Left cardiac atrium (tissue), 4 donors: ENCODE data around the gene ASAP2. TPM values are rescaled to one million over a fixed set of nuclear protein-coding genes. Genes with fewer than 3 reads are reported as not detected.
A peak's percentile ranks its signal among the peaks of the same experiment; 100 is the strongest.

Experiments
- ATAC-seq, 2 donors: fragments of 200-7000 bp; cut with Tn5 transposase; one replicate each; pipeline ENCODE4 v1.9.1; 2020; ENCODE audit warnings: mild to moderate bottlenecking in 2 of 2, moderate library complexity in 2 of 2
- DNase-seq: peaks from one replicate; pipeline ENCODE4 v3.0.0-alpha.2; 2020
- intact Hi-C, 2 donors: fragments of 100-400 bp; cut with DNase I; formaldehyde crosslinking; loops; one replicate each; pipeline versions ENCODE4 v1.14.1 to v1.15.1; 2022 to 2023
- total RNA-seq, 2 donors: library from RNA; stranded (reverse); fragmentation: NEBNext Ultra II Directional; extraction: Animal tissue kit (Norgen Biotek cat#: 25700); gene quantifications; one replicate each; pipeline ENCODE4 v1.2.1, GENCODE V29; 2021
- donor health status: DM: no; HTN: yes; CAD: no.
- donor health status: DM: no; HTN: yes; CAD: no; lungs with severe emphysema.
- donor health status: DM: yes; HTN: yes; CAD: no.
- donor health status: Dilated cardiomyopathy.

Gene ASAP2
- total RNA-seq, 2 donors from 2014 or later = 13.4 to 18.2 TPM

DNA sequence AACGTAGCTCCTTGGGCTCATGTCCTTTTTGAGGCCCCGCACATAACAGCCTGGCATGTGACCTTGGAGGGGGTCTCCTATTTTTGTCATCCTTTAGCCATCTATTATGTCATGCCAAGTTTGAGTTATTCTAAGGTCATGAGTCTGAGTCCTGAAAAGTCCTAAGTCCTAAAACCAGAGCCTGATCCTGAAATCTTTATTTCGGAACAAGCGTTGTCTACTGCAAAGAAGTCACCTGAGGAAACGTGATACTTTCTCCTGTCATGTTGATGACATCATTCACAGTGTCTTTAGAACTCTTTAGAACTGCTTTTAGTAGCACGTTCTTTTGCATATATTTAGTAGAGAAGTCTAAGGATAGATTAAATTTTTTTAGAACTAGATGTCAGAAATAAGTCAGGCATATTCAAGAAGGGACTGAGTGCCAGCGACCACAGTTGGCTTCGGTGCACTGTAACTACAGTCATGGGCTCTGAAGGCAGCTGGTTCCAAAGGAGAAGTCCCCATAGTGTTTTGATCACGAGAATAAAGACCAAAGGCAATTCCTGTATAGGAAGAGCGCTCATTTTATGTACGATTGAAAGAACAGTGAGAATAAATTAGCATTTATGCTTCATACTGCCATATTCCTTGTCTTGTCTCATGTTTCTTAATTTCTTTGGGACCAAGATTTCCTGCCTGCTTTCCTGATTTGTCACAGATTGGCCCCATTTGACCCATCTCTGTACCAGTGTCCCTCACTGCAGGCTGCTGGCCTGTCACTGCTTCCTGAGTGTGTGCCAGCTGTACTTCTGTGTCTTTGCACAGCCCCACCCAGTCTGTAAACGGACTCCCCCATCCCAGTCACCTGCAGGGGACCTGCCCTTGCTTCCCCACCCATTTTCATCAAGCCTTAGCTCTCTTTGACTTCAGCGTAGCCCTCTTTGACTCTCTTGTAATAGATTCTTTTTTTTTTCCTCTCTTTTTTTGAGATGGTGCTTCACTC, 75.8 kb downstream of the ASAP2 start:
- intact Hi-C loops = no loop called here
- peak; percentile 31 to 38 for ATAC-seq

DNA sequence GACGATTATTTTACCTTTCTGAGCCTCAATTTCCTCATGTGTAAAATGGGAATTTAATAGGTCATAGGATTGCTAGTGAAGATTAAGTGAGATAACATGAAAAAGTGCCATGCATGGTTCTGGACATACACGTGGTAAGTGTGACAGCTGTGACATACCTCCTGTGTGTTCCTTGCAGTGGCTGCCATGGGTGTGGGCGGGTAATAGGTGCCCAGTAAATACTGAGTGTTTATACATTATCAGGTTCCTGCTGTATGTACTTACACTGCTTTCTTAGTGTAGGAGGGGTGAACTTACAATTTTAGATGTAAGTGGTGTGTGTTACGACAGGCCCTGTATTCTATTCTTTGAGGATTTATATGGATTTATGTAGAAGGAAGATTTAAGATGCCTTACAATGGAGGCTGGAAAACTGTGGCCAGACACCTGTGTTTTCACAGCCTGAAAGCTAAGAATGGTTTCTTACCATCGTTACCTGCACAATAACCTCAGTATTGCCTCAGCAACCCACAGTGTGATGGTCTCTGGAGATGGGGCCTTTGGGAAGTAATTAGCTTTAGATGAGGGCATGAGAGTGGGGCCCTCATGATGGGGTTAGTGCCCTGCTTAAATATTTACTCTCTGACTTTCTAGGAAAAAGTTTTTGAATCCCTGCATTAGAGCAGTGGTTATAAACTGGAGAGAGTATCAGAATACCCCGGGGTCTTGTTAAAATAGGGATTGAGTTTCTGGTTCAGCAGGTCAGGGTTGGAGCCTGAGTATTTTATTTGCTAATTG, 78.1 kb downstream of the ASAP2 start:
- ATAC-seq = no peak
- no peak for DNase-seq
- intact Hi-C loops = no loop called here

More for the DNA sequence above, 75.8 kb downstream of the ASAP2 start:
- no peak for DNase-seq

DNA sequence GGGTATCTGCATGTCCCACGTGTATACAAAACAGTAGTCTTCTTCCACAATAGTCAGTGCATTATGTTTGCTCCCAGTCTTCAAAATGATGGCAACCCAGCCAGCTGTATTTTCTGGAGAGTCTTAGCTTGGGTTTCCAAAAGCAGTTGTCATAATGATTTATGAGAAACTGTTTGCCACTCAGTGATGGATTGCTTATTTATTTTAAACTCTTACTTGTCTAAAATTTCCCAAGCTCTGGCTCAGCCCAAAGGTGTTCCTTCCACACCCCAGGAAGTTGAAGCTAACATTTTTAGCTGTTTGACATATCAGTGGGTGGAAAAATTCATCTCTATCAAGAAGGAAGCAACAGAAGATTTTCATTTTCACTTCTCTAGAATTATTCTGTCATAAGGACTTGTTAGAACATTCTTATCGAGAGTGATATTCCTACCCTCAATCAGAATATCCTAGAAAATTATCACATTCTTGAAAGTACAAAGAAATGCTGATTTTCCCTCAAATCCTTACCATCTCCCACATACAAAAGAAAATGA, 78.8 kb downstream of the ASAP2 start:
- no peak for DNase-seq
- ATAC-seq = no peak
- intact Hi-C loops = no loop called here

DNA sequence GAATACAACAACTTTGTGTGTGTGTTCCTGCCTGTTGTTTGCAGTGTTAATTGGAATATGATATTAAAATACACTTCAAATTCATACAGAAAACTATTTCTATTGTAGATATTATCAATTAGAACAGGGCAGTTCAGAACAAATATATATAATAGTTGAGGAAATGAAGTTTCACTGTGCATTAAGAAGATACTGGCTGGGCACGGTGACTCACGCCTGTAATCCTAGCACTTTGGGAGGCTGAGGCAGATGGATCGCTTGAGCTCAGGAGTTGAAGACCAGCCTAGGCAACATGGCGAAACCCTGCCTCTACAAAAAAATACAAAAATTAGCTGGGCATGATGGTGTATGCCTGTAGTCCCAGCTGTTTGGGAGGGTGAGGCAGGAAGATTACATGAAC, 79.3 kb downstream of the ASAP2 start:
- DNase-seq (no peak), ATAC-seq (no peak)
- intact Hi-C loops = no loop called here

DNA sequence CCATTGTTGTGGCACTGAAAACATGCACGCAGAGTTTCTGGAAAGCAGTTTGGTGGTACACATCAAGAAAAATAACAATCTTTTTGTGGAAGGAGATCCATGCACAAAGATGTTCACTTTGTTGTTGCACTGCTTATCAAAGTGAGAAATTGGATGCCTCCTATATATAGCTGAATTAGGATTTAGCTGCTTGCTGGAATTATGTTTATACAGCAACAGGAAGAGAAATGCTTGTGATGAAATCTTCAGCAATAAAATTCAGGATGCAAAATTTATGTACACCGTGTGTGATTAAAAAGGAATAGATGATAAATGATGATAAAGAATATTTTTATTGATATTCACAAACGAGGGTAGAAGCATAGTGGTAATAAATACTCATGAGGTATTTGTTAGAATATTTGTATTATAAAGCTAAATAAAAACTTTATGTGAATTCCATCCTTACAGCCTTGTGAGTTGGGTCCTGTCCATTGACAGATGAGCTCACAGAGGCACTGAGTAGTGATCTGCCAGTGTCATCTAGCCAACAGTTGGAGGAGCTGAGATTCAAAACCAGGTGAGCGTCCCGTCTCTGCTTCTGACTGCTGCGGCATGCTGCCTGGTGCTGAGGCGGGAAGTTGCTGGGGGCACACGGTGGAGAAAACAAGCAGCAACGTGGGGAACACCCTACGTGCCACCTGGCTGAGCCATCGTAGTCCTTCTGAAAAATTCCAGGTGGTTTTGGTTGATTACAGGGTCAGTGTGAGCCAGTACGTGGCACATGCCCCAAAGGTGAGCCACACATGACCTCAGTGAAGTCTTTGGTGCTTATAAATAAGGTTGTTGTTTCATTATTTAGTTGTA, 80.2 kb downstream of the ASAP2 start:
- DNase-seq (no peak), ATAC-seq (no peak)
- intact Hi-C loops = no loop called here

DNA sequence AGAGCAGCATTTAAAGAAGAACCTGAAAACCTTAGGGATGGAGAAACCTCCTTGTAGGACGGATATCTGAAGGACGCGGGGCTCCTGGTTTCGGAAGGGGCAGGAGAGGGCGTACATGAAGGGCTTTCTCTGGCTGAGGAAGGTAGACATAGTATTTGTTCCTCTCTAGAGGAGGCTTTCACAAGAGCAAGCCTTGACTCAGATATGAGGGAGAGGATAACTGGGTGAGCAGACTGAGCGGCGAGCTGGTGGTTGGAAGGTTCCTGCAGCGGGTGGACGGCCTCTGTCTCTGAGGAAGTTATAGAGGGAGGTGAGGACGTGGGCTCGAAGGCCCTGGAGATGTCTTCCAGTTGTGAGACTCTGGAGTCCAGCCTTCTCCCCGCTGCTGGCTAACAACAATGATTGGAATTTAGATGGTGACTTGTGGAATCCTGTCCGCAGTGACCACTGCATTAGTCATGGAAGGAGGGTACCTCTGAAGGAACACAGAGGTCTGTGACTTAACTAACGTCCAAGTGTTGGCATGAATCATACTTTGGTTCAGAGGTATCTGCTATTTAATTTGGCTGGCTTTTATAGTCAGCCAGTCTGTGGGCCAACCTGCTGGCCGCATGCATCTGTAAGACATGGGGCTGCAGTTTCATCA, 80.9 kb downstream of the ASAP2 start:
- no peak for DNase-seq
- ATAC-seq = peak in 1 of 2 donors; percentile 56
- intact Hi-C loops = no loop called here

DNA sequence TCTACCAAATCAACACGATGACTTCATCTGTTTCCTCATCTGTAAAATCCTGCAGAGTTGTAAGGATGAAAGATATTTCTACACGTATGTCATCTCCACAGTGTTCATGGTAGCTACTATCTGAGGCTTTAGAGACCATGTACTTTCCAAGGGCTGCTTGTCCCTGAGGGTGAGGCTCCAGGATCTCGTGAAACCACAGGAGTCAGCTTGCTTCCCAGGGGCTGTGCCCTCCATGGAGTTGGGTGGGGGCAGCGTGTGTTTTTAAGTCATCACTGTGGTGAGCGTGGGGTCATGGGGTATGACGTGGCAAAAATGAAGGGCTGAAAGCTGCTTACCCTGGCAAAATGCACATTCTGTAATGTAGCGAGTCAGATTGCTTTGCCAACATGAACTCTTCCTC, 81.6 kb downstream of the ASAP2 start:
- ATAC-seq = no peak
- intact Hi-C loops = no loop called here
- DNase-seq = no peak

DNA sequence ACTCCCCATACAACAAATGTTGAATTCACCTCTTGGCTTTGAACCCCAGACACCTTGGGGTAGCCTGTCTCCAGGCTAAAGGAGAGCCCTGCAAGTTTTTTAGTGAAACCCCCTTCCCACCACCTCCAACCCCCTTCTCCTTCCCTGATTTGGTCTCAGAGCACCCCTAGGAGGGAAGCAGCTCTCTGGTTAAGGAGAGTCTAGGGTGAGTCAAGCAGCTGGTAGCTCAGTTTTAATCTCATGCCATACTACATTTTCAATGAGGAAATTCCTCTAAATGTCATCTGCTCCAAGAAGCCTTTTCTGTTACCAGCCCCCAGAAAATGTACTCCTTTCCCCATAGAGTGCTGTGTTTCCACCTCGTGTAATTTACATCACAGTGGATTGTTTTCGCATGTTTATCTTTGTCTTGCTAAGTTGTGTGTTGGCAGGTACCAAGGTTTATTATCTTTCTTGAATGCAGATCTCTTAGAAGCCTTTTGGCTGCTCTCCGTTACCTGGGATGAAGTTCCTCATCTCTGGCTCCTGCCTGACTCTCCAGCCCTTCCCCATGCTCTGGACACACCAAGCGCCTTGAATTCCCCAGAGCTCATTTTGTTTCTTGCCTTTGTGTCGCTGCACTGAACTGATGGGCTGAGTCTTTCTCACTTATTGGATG, 82.2 kb downstream of the ASAP2 start:
- peak in 1 of 2 donors; percentile 21 for ATAC-seq
- no peak for DNase-seq
- intact Hi-C loops = no loop called here

DNA sequence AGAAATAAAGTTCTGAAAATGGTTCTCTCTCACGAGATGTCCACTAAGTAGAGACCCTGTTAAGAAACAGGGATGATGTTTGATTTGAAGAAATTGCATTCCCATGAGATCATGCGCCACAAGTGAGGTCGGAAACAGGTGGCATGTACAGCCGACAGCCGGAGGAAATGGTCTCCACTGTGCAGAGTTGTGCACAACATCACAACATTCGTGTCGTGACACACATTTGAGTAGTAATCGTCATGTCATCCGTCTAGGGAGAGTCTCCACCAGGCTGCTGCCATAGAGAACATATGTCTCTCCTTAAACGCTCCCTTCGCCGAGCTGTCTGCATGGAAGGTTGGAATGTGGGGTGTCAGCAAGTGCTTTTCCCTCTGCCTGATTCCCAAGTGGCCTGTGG, 84.7 kb downstream of the ASAP2 start:
- intact Hi-C loops = no loop called here
- no peak for ATAC-seq
- no peak for DNase-seq

DNA sequence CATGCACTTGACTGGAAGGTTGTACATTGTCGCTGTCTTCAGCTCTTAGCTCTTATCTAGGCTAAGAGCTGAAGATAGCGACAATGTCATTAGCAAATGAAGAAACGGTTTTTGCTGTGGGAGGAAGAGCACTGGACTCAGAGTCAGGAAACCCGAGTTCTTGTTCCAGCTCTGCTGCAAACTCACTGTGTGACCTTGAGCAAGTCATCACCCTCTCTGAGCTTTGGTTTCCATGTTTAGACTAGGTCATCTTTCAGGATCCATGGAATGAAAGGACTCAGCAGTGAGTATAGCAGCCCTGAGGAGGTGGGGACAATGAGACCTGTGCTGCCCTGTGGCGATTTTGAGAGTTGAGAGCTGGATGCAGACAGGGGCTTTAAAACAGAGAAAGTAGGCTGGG, 85.3 kb downstream of the ASAP2 start:
- ATAC-seq (no peak), DNase-seq (no peak)
- intact Hi-C loops = no loop called here

DNA sequence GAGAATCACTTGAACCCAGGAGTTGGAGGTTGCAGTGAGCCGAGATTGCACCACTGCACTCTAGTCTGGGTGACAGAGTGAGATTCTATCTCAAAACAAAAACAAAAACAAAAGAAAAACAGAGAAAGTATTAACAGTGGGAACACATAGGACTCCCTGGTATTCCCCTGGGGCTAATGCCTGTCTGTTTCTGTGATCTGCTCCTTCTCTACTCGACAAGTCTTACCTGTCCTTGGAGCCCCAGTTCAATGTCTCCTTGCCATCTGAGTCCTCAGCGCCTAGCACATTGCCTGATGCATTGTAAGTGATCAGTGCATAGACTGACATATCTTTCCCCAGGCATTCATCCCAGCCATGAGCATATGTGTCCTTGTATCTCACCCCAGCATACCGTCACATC, 85.8 kb downstream of the ASAP2 start:
- no peak for DNase-seq
- ATAC-seq = no peak
- intact Hi-C loops = no loop called here

DNA sequence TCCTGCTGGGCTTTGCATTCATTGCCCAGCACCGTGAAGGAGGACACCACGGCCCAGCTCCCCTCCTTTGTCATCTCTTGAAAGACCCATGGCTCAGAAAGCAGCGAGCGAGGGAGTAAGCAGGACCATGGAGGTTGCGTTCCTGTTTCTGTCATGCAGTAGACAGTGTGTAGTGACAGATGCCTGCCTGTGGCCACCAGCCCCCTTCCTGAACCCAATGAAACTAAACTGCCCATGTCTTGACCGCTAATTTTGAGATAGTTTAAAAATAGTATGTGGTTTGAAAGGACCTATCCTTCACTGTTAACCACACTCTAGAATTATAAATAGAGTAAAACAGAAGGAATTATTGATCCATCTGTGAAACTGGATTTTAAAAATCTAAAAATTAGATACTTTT, 88.2 kb downstream of the ASAP2 start:
- DNase-seq (no peak), ATAC-seq (no peak)
- intact Hi-C loops = no loop called here

DNA sequence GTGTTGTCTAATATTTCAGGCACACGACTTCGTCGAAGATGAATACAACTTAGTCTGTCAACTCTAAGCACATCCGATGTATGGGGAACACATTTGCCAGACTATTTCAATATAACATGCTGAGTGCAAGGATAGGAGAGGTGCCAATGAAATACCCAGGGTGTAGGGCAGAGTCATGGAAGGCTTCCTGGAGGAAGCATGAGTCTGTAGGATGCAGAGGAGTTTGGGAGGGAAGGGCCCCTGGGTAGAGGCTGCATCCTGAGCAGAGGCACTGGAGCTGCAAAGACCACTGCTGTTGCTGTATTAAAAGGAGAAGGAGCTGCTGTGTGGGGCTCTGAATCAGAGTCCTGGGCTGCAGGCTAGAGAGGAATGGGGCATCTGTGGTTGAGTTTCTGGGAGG, 89.9 kb downstream of the ASAP2 start:
- ATAC-seq = no peak
- intact Hi-C loops = no loop called here
- DNase-seq = no peak

DNA sequence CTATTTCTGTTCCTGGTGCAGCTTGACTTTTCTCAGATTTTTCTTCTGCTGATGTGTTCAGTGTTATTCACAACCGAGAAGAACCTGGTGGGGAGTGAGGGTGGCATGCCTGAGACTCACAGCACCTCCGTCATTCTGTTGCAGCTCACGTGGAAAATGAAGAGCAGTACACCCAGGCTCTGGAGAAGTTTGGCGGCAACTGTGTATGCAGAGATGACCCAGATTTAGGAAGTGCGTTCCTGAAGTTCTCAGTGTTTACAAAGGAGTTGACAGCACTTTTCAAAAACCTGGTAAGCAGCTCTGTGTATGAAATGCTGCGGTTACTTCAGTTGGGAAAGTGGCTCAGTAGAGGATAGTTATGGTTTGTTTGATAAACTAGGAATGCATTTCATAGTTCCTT, 90.5 kb downstream of the ASAP2 start:
- intact Hi-C loops = no loop called here
- ATAC-seq = no peak
- no peak for DNase-seq

DNA sequence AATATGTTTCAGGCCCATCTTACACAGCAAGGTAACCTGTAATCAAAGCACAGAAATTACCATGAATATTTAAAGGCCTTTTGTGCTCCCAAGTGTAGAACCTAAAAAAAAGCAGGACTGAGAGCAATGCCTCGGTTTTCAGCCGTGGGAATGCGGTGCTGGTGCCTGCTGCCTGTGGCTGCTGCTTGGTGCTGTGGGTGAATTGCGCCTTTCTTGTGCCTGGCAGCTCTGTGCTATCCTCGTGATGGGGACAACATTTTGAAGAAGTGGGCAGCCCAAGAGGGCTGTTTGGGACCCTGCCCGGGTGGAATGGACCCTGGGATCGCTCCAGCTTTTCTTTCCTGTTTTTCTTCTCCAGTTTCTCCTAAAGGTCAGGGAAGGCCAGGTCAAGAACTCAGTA, 91.2 kb downstream of the ASAP2 start:
- ATAC-seq = no peak
- intact Hi-C loops = no loop called here
- no peak for DNase-seq

DNA sequence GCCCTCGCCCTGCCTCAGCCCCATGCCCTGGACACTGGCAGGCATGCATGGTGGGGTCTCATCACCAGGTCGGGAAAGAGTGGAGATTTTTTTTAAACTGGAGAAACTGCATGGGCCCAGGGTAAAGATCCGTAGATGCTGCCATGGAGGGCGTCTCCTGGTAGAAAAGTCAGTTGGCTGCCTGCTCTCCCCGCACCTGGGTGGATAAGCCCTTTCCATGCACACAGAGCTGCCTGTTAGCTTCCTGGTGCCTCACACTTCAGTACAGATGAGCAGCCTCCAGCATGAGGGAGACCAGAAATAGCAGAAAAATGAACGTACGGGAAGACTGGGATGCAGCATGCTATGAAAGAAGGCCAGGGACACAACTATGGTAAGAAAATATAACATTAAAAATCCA, 92.0 kb downstream of the ASAP2 start:
- DNase-seq (no peak), ATAC-seq (no peak)
- intact Hi-C loops = no loop called here

DNA sequence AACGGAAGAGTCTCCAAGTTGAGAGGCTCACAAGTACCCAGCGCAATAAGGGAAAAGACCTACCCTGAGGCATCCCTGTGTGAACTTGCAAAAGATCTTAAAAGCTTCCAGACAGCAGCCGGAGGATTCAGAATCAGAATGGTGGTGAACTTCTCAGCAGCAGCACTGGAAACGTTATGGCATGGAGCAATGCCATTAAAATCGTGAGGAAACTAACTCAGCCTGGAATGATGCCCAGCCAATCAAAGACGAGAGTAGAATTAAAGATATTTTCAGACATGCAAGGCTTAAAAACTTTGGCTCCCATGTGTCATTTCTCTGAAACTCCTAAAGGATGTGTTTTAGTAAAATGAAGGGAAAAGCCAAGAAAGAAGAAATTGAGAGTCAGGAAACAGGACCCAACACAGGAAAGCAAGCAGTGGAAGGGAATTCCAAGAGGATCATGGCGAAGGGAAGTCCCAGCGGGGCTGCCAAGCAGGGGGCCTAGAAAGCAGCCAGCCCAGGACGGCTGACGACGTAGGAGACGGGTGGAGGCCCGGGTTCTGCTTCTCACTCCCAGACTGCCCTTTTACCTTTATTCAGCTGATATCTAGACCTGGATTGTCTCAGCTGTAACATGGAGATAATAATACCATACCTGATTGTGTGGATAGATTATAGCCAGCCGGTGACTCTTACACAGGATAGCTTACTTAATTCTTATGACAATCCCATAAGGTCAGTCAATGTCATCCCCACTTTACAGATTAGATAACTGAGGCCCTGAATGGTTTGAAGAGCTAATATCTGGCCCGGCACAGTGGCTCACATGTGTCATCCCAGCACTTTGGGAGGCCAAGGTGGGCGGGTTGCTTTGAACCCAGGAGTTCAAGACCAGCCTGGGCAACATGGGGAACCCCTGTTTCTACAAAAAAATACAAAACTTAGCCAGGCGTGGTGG, 92.8 kb downstream of the ASAP2 start:
- intact Hi-C loops = no loop called here
- ATAC-seq (no peak), DNase-seq (no peak)
